HepG2 (cell line): Measurements from ENCODE around the gene ABHD15. TPM values are rescaled to one million over a fixed set of nuclear protein-coding genes. Genes with fewer than 3 reads are reported as not detected.

Experiments used
- ARNTL ChIP-seq: sonication (generic); formaldehyde crosslinking; IDR thresholded peaks from 2 replicates; pipeline ENCODE4 v1.4.0; 2020; ENCODE audit warnings: mild to moderate bottlenecking, missing genetic modification reagents
- ASH2L ChIP-seq: fragments of 300-600, 200-600 bp; sonication (generic); IDR thresholded peaks from 2 replicates; pipeline ENCODE4 v1.7.0; 2017; ENCODE audit warnings: low read depth, mild to moderate bottlenecking, moderate library complexity, mixed read lengths, low read length; ENCODE audit not compliant: insufficient read length
- KLF12 ChIP-seq: sonication (generic); formaldehyde crosslinking; IDR thresholded peaks from 2 replicates; pipeline ENCODE4 v1.4.0; 2020; ENCODE audit warnings: missing genetic modification reagents, borderline replicate concordance
- MEIS1 ChIP-seq: sonication (generic); formaldehyde crosslinking; IDR thresholded peaks from 2 replicates; pipeline ENCODE4 v1.9.0; 2021; ENCODE audit warnings: mild to moderate bottlenecking, missing genetic modification reagents, moderate library complexity, borderline replicate concordance
- SOX6 ChIP-seq, 2 experiments: fragments of 450-650 bp in 1 of 2; sonication (generic) in 1 of 2; formaldehyde crosslinking in 1 of 2; IDR thresholded peaks; 2 replicates each; pipeline versions ENCODE4 v1.4.0 to v1.6.1; 2017 to 2020; ENCODE audit warnings: antibody characterized with exemption in 1 of 2, mild to moderate bottlenecking in 1 of 2, missing genetic modification reagents in 1 of 2
- U2AF1 ChIP-seq: fragments of 200-400 bp; formaldehyde crosslinking; optimal IDR thresholded peaks from 2 replicates; pipeline ENCODE3; 2017; ENCODE audit warnings: mild to moderate bottlenecking, low read depth, low read length
- ZNF770 ChIP-seq: sonication (generic); formaldehyde crosslinking; IDR thresholded peaks from 2 replicates; pipeline ENCODE4 v1.5.0; 2020; ENCODE audit warnings: mild to moderate bottlenecking, missing genetic modification reagents
- ZXDC ChIP-seq: sonication (generic); formaldehyde crosslinking; IDR thresholded peaks from 2 replicates; pipeline ENCODE4 v1.5.0; 2020; ENCODE audit warnings: mild to moderate bottlenecking, missing genetic modification reagents
- polyA plus RNA-seq, 8 experiments: library from polyadenylated mRNA; depleted of rRNA in 3 of 8; stranded (reverse) in 7 of 8; unstranded in 1 of 8; fragments of >200 nt; fragmentation: Illumina TruSeq in 4 of 8; extraction: Trizol in 4 of 8; gene quantifications; 2 replicates each; pipeline versions ENCODE4 v1.2.1 to v1.2.3, GENCODE V29; 2011 to 2016; ENCODE audit warnings: low read depth in 4 of 8, missing spikeins in 1 of 8, mixed read lengths in 1 of 8; ENCODE audit not compliant: insufficient read depth in 1 of 8
- total RNA-seq, 5 experiments: library from RNA; depleted of rRNA; stranded (reverse); fragments of >200 nt; fragmentation: Illumina TruSeq; extraction: Trizol; gene quantifications; 2 replicates each; pipeline ENCODE4 v1.2.3, GENCODE V29; 2016; ENCODE audit warnings: low read depth in 1 of 5
- TF ChIP-seq, protein P1 (sequence below): sonication (generic); formaldehyde crosslinking; IDR thresholded peaks from 2 replicates; pipeline ENCODE4 v1.8.1; 2023; ENCODE audit warnings: mild to moderate bottlenecking, missing genetic modification reagents, borderline replicate concordance
- TF ChIP-seq, protein P2 (sequence below), 2 experiments: sonication (generic) in 1 of 2; formaldehyde crosslinking in 1 of 2; IDR thresholded peaks; 2 replicates each; pipeline versions ENCODE4 v1.4.0 to v1.6.1; 2018 to 2020; ENCODE audit warnings: missing genetic modification reagents in 2 of 2, borderline replicate concordance in 1 of 2, low read depth in 1 of 2, mild to moderate bottlenecking in 1 of 2, missing biosample characterization in 1 of 2
- TF ChIP-seq, protein P3 (sequence below): sonication (generic); formaldehyde crosslinking; IDR thresholded peaks from 2 replicates; pipeline ENCODE4 v1.8.1; 2022; ENCODE audit warnings: low read depth, mild to moderate bottlenecking, missing genetic modification reagents
- TF ChIP-seq, protein P4 (sequence below): sonication (generic); formaldehyde crosslinking; IDR thresholded peaks from 2 replicates; pipeline ENCODE4 v1.5.0; 2020; ENCODE audit warnings: missing genetic modification reagents
- TF ChIP-seq, protein P5 (sequence below): sonication (generic); formaldehyde crosslinking; IDR thresholded peaks from 2 replicates; pipeline ENCODE4 v1.8.1; 2023; ENCODE audit warnings: missing genetic modification reagents, inconsistent platforms, borderline replicate concordance

ABHD15 gene
- total and polyA plus RNA-seq, 2 of the 13 experiments (the other 11 are each of a cell fraction or from before 2014, with no cell fraction given), result 2.4 to 7.7 TPM

DNA sequence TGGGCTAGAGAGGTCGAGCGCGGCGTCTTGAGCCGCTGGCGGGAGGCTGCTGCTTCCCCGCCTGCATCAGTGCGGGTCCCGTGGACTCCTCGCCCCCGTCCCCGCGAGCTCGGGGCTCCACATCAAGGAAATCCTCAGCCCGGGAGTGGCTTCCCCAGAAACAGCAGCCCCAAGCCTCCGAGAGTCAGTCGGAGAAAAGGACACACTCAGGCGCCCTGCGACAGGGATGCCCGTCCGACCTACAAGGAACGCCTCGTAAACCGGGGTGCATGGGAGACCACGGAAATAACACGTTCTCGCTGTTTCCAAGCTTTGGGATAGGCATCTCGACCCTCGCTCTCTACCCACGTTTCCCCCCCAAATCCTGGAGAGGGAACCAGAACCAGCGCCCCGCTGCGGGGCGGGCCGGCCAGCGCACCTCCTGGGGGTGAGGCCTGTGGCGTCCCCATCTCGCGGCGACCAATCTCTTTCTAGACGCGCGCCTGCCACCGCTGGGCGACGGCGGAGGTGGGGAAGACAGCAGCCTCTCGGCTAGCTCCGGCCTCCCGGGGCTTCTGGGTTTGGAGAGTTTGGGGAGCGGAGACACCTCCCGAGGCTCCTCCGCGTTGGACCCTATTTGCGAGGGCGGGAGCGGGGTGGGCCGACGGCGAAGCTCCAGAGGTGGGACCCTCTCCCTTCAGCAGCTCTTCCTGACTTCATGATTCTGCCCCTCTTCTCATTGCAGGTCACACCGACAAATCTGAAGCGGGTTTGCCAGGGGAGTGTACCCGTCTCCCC lies 905 bp upstream of the ABHD15 start (continued):
- TF ChIP-seq MEIS1 (CRISPR knock-in tag), result no peak
- TF ChIP-seq KLF12 (CRISPR knock-in tag), result no peak
- TF ChIP-seq, protein P1, sequence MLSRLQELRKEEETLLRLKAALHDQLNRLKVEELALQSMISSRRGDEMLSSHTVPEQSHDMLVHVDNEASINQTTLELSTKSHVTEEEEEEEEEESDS (CRISPR knock-in tag), result no peak
- 0 out of 2 replicates have a peak, but pooled peaks have one; percentile 39 for TF ChIP-seq ZXDC (CRISPR knock-in tag)
- TF ChIP-seq U2AF1, result no peak
- TF ChIP-seq, protein P2, sequence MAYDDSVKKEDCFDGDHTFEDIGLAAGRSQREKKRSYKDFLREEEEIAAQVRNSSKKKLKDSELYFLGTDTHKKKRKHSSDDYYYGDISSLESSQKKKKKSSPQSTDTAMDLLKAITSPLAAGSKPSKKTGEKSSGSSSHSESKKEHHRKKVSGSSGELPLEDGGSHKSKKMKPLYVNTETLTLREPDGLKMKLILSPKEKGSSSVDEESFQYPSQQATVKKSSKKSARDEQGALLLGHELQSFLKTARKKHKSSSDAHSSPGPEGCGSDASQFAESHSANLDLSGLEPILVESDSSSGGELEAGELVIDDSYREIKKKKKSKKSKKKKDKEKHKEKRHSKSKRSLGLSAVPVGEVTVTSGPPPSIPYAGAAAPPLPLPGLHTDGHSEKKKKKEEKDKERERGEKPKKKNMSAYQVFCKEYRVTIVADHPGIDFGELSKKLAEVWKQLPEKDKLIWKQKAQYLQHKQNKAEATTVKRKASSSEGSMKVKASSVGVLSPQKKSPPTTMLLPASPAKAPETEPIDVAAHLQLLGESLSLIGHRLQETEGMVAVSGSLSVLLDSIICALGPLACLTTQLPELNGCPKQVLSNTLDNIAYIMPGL (CRISPR knock-in tag; IDR thresholded peaks at IDR 0.05; ENCODE audit: borderline replicate concordance in 1 of 2, low read depth in 1 of 2), result peak in 1 of 2 experiments; percentile 57; a peak in 1 of 4 replicates
- TF ChIP-seq ZNF770 (CRISPR knock-in tag), result no peak
- TF ChIP-seq, protein P3, sequence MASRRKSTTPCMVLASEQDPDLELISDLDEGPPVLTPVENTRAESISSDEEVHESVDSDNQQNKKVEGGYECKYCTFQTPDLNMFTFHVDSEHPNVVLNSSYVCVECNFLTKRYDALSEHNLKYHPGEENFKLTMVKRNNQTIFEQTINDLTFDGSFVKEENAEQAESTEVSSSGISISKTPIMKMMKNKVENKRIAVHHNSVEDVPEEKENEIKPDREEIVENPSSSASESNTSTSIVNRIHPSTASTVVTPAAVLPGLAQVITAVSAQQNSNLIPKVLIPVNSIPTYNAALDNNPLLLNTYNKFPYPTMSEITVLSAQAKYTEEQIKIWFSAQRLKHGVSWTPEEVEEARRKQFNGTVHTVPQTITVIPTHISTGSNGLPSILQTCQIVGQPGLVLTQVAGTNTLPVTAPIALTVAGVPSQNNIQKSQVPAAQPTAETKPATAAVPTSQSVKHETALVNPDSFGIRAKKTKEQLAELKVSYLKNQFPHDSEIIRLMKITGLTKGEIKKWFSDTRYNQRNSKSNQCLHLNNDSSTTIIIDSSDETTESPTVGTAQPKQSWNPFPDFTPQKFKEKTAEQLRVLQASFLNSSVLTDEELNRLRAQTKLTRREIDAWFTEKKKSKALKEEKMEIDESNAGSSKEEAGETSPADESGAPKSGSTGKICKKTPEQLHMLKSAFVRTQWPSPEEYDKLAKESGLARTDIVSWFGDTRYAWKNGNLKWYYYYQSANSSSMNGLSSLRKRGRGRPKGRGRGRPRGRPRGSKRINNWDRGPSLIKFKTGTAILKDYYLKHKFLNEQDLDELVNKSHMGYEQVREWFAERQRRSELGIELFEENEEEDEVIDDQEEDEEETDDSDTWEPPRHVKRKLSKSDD (CRISPR knock-in tag), result no peak
- TF ChIP-seq SOX6 (IDR thresholded peaks at IDR 0.05), result no peak
- no peak for TF ChIP-seq SOX6 (CRISPR knock-in tag; IDR thresholded peaks at IDR 0.05)
- TF ChIP-seq ASH2L, result no peak
- no peak for TF ChIP-seq ARNTL (CRISPR knock-in tag)
- TF ChIP-seq, protein P4, sequence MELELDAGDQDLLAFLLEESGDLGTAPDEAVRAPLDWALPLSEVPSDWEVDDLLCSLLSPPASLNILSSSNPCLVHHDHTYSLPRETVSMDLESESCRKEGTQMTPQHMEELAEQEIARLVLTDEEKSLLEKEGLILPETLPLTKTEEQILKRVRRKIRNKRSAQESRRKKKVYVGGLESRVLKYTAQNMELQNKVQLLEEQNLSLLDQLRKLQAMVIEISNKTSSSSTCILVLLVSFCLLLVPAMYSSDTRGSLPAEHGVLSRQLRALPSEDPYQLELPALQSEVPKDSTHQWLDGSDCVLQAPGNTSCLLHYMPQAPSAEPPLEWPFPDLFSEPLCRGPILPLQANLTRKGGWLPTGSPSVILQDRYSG (CRISPR knock-in tag), result no peak
- TF ChIP-seq, protein P5, sequence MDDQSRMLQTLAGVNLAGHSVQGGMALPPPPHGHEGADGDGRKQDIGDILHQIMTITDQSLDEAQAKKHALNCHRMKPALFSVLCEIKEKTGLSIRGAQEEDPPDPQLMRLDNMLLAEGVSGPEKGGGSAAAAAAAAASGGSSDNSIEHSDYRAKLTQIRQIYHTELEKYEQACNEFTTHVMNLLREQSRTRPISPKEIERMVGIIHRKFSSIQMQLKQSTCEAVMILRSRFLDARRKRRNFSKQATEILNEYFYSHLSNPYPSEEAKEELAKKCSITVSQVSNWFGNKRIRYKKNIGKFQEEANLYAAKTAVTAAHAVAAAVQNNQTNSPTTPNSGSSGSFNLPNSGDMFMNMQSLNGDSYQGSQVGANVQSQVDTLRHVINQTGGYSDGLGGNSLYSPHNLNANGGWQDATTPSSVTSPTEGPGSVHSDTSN, result no peak
